KOPT-K1 (cell line): ENCODE results near the gene UIMC1.
"Not testable (repeated sequence)": the region's sequence is repeated elsewhere in the genome, so short reads cannot be mapped to it uniquely, and the experiment has no call there.

Source experiments
- H3K27ac ChIP-seq: fragments of 200-600 bp; sonication (generic); 2 replicates; pipeline ENCODE4 v1.5.1; 2016; ENCODE audit warnings: antibody characterized with exemption, mild to moderate bottlenecking, low read depth, low read length; ENCODE audit not compliant: poor library complexity, severe bottlenecking
- H3K36me3 ChIP-seq: fragments of 200-600 bp; sonication (generic); 2 replicates; pipeline ENCODE4 v1.5.1; 2017; ENCODE audit warnings: antibody characterized with exemption, mild to moderate bottlenecking, low read length, moderate library complexity; ENCODE audit not compliant: insufficient read depth
- H3K9me3 ChIP-seq: fragments of 200-600 bp; sonication (generic); 2 replicates; pipeline ENCODE4 v1.5.1; 2017; ENCODE audit warnings: antibody characterized with exemption, low read length, mild to moderate bottlenecking; ENCODE audit not compliant: insufficient read depth, poor library complexity, severe bottlenecking

The UIMC1 gene

DNA sequence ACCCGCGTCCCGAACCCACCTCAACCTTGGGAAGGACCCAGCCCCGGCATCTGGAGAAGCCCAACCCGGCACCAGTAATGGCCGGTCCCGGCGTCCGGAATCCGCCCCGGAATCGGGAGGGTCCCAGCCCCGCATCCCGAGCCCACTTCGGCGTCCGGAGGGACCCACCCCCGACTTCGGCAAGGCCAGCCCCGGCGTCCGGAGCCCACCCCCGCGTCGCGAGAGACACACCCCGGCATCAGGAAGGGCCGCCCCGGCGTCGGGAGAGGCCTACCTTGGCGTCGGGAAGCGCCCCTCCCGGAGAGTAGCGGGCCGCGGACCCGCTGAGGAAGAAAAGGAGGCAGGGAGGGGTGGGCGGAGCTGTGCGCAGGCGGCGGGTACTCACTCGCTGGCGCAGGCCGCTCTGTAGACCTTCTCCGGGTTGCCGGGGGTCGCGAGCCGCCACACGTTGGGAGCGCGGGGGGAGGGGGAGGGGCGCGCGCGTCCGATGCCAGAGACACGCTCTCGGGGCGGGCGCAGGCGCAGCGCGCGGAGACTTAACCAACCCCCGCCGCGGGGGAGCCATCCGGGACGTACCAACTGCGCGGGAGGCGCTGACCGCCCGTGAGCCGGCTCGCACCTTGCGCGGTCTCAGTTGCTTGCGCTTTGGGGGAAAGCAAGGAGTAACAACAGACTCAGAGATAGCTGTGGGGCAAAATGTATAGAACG lies at the start of gene UIMC1:
Gene UIMC1 (minus strand): TSS at position 515 of the 708 bp plus-strand sequence. CDS start 24,164 bp downstream, outside the sequence.
- Histone ChIP-seq H3K27ac (peak within 1 kb of the TSS; percentile 81), H3K9me3 (no peaks in the 10 kb centered on the region), H3K36me3 (no peaks in the 10 kb centered on the region)

DNA sequence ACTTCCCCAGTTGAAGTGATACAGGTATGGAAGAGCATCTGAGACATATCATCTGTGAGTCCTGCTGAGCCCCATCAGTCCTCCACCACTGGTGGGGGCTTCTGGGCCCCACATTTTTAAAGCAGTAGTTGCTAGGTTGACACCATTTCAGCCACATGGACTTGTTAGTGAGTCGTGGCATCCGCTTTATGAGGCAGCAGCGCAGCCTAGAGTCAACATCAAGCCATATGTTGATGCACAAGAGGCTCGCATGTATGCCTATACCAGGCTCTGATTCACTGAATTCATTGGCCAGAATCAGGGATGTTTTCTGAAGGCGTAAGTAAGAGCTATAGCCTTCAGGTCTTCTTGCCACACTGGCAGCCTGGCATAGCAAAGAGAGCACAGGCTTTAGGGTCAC lies 42.7 kb upstream of the UIMC1 start:
- H3K27ac ChIP-seq = no peak overlapping the region
- no peaks in the 10 kb centered on the region for H3K9me3 ChIP-seq
- peaks cover 99% of the 10 kb centered on the region for H3K36me3 ChIP-seq

DNA sequence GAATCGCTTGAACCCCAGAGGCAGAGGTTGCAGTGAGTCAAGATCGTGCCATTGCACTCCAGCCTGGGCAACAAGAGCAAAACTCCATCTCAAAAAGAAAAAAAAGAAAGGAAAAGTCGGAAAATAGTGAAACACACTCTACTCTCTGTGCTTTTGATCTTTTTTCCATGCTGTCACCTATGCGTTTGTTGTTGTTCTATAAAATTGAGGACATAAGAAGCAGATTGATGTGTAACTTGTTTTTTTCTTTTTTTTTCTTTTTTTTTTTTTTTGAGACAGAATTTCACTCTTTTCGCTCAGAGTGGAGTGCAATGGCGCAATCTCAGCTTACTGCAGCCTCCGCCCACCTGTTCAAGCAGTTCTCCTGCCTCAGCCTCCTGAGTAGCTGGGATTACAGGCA lies 42.0 kb upstream of the UIMC1 start:
- H3K9me3 ChIP-seq, H3K27ac ChIP-seq: not testable (repeated sequence)
- H3K36me3 ChIP-seq = peaks cover 100% of the 10 kb centered on the region

DNA sequence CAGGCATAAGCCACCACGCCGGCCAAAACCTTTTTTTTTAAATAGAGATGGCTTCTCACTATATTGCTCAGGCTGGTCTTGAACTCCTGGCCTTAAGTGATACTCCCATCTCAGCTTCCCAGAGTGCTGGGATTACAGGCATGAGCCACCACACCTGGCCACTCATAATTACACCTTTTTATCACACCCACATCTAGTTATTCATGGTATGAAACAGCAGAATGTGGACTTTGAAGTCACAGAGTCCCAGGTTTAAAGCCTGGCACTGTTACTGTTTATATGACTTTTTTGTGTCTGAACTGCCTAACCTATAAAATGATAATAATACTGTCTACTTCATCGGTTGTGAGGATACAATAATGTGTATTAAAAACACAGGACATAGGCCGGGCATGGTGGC lies 39.1 kb upstream of the UIMC1 start:
- H3K27ac ChIP-seq = no peak overlapping the region
- peaks cover 100% of the 10 kb centered on the region for H3K36me3 ChIP-seq
- H3K9me3 ChIP-seq = no peaks in the 10 kb centered on the region

DNA sequence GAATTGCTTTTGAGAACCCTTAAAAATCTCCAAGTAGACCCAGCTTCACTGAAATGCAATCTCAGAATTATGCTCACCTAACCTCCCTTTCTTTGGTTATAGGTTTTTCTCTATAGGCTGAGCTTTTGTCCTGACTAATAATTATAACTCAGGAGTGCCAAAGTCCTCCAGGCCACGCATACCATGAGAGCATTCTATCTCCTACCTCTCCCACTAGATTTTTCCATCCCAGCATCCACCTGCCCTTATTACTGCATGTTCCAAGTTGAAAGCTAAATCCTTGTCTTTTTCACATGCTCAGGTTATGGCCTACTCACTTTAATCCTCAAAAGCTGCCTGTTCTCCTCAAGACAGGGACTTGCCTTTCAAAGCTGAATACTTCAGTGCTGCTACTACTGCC lies 38.1 kb upstream of the UIMC1 start:
- no peaks in the 10 kb centered on the region for H3K9me3 ChIP-seq
- H3K36me3 ChIP-seq = peaks cover 99% of the 10 kb centered on the region
- H3K27ac ChIP-seq = no peak overlapping the region

DNA sequence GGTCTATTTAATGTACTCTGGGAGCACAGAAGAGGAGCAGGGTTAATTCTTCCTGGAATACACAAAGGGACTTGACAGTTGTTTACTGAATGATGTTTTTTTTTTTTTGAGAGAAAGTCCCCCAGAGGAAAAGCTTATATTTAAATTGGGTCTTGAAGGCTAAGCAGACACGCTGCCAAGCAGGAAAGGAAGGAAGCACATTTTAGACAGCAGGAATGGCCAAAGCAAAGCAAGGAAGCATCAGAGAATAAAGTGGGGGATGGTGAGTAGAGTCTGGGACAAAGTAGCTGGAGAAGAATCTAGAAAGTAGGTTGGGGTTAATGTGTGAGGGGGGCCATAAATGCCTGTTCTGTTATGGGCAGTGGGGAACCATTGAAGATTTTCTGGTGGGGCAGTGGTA lies 37.4 kb upstream of the UIMC1 start:
- Histone ChIP-seq H3K9me3 (no peaks in the 10 kb centered on the region), H3K36me3 (peaks cover 99% of the 10 kb centered on the region), H3K27ac (no peak overlapping the region)

DNA sequence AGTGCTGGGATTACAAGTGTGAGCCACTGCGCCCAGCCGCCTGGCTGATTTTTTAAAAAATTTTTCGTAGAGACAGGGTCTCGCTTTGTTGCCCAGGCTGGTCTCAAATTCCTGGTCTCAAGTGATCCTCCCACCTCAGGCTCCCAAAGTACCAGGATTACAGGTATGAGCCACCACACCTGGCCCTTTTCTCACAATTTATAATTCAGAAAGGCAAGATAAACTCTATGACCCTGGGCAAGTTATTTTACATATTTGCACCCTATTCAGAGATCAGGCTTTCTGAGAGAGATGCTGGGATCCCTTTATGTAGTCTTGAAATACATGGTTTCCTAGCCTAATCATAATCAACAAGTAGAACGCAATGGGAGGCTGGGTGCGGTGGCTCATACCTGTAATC lies 36.5 kb upstream of the UIMC1 start:
- no peak overlapping the region for H3K27ac ChIP-seq
- no peaks in the 10 kb centered on the region for H3K9me3 ChIP-seq
- H3K36me3 ChIP-seq = peaks cover 99% of the 10 kb centered on the region

DNA sequence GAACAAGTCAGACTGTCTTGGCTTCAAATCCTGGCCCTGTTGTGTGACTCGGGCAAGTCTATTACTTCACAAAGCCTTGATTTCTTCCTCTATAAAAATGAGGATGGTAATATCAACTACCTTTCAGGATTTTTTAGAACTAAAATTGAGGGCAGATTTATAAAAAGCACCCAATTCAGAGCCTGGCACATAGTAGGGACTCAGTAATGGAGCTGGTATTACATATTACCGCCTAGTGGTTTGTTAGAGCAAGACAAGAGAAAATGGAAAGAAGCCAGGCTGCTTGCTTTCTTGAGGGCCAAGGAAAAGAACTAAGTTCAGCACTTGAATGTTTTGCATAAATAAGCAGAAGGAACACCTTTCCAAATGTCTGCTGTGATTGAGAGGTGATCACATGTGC lies 35.4 kb upstream of the UIMC1 start:
- no peak overlapping the region for H3K27ac ChIP-seq
- peaks cover 99% of the 10 kb centered on the region for H3K36me3 ChIP-seq
- no peaks in the 10 kb centered on the region for H3K9me3 ChIP-seq

DNA sequence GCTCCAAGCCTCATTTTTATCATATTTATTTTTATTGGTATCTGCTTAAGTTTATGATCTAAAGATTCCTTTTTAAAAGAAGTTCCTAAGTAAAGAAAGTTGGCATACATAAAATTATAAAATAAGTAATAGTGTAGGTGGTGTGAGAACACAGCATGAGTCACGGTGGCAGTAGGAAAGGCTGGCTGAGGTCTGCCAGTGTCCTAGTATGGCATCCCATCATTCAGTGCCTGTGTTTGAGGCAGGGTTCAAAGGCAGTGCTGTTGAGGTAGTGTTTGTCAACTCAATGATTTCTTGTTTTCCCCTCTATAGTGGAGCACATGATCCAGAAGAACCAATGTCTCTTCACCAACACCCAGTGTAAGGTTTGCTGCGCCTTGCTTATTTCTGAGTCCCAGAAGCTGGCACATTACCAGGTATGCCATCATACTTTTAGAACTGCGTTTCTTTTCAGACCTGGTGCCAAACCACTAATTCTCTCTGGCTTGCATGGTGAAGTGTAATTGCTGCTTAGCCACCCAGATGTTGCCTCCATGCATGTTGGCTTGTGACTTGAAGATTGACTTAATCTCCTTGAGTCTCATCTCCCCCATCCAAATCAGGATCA lies 34.3 kb upstream of the UIMC1 start:
- H3K27ac ChIP-seq = no peak overlapping the region
- peaks cover 95% of the 10 kb centered on the region for H3K36me3 ChIP-seq
- H3K9me3 ChIP-seq = no peaks in the 10 kb centered on the region

DNA sequence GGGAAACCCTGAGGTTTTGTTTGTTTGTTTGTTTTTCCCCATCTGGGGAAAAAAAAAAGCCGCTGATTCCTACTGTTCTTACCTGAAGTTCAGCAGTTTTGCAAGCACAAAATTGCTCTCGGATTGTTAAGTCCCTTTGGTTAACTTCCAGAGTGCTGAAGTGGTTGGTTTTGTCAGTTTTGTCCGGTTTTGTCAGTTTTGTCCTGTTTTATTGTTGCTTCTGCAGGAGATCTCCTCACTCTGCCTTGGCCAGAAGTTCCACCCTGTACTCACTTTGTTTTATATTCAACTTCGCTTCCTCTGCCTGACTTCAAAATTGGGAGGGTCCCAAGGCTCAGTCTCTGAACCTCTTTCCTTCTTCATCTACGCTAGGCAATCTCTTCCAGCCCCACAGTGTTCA lies 30.3 kb upstream of the UIMC1 start:
- Histone ChIP-seq H3K9me3 (no peaks in the 10 kb centered on the region), H3K36me3 (peaks cover 87% of the 10 kb centered on the region), H3K27ac (no peak overlapping the region)

DNA sequence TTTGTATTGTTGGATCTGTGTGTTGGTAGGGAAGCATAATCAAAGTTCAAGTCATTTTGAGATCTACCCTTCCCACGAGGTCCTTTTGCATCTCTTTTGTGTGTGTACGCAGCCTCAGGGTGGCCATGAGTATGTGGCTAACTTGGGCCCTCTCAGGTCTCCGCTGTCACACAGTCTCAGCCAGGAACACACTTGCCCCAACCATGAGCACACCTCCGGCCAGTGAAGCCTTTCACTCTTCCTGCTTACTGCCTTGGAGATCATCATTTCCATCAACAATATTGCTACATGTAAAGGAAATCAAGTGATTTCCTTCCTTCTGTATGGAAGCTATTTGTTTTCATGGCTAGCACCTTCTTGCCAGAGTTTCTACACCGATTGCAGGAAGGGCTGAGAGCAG lies 29.9 kb upstream of the UIMC1 start:
- Histone ChIP-seq H3K36me3 (peaks cover 87% of the 10 kb centered on the region), H3K27ac (no peak overlapping the region), H3K9me3 (no peaks in the 10 kb centered on the region)

DNA sequence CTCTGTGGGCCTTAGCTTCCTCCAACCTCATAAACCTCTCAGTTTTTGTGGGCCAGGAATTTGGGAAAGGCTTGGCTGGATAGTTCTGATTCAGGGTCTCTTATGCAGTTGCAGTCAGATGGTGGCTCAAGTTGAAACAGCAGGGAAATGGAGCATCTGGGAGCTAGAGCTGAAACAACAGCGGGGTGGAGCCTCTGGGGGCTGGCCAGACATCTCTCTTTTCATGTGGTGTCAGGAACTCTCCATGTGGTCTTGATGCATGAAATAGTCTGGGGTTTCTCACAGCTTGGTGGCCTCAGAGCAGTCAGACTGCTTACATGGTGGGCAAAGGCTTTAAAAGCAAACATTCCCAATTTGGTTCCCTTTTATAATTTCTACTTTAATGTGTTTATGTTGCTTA lies 29.4 kb upstream of the UIMC1 start:
- Histone ChIP-seq H3K36me3 (peaks cover 87% of the 10 kb centered on the region), H3K27ac (no peak overlapping the region), H3K9me3 (no peaks in the 10 kb centered on the region)

DNA sequence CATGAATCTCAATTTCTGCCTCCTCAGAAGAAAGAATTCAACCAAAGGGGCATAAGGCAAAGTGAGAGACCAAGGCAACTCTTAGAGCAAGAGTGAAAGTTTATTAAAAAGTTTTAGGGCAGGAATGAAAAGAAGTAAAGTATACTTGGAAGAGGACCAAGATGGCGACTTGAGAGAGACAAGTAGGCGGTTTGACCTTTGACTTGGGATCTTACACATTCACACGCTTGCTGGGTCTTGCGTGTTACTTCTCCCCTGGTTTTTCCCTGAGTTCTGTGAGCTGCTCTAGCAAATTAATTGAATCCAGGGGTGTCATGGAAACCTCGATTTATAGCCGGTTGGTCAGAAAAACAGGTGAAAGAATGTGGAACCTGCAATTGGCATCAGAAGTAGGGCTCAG lies 22.9 kb upstream of the UIMC1 start:
- peaks cover 87% of the 10 kb centered on the region for H3K36me3 ChIP-seq
- no peaks in the 10 kb centered on the region for H3K9me3 ChIP-seq
- no peak overlapping the region for H3K27ac ChIP-seq

DNA sequence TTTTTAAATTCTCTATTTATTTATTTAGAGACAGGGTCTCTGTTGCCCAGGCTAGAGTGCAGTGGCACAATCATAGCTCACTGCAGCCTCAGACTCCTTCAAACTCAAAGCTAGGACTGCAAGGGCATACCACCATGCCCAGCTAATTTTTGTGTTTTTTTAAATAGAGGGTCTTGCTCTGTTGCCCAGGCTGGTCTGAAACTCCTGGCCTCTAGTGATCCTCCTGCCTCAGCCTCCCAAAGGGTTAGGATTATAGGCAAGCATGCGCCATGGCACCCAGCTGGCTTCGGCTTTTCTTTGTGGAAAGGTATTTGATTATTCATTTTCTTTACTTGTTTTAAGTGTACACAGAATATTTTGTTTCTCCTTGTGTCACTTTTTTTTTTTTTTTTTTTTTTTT lies 21.1 kb upstream of the UIMC1 start:
- Histone ChIP-seq H3K9me3 (no peaks in the 10 kb centered on the region), H3K36me3 (peaks cover 75% of the 10 kb centered on the region), H3K27ac (no peak overlapping the region)

DNA sequence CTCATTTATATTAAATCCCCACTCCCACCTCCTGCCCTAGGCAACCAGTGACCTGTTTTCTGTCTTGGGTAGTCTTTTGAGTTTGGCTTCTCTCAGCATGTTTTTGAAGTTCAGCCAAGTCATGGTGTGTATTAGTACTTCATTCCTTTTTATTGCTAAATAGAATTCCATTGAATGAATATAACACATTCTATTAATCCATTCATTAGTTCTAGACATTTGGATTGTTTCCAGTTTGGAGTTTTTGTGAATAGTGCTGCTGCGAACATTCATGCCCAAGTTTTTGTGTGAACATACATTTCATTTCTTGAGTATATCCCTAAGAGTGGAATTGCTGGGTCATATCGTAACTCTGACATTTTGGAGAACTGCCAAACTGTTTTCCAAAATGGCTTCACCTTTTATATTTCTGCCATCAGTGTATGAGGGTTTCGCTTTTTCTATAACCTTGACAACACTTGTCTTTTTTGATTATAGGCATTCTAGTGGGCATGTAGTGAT lies 18.6 kb upstream of the UIMC1 start:
- peaks cover 51% of the 10 kb centered on the region for H3K36me3 ChIP-seq
- no peak overlapping the region for H3K27ac ChIP-seq
- H3K9me3 ChIP-seq = no peaks in the 10 kb centered on the region

DNA sequence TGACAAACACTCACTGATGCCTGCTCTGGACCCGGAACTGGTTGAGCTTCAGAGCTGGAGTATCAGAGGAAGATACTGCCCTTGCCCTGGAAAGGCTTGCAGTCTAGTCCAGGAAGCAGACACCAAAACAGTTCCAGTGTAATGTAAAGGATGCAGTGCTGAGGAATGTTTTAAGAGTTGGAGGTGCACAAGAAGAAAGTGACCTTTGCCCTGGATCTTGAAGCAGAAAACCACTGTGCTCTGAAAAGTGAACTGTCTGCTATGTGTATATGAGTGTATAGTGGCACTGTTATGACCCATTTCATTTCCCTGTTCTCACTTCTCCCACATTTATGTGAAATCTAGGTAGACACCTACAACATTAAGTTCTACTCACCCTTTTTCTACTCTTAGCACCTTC lies 18.0 kb upstream of the UIMC1 start:
- Histone ChIP-seq H3K36me3 (peaks cover 45% of the 10 kb centered on the region), H3K9me3 (no peaks in the 10 kb centered on the region), H3K27ac (no peak overlapping the region)
